Upper lobe of left lung (tissue), 4 donors: ENCODE results near the gene SPEN.

Experiments
- CTCF ChIP-seq, 6 experiments: fragments of 450-650 bp in 4 of 6; fragments of 200-600 bp in 2 of 6; sonication (generic) in 2 of 6; IDR thresholded peaks; one replicate each; pipeline ENCODE4 v1.5.1; 2016 to 2019; ENCODE audit warnings: antibody characterized with exemption in 6 of 6
- EP300 ChIP-seq, 4 donors: sonication (generic); formaldehyde crosslinking; IDR thresholded peaks; one replicate each; pipeline ENCODE4 v1.5.1; 2017; ENCODE audit warnings: antibody characterized with exemption in 4 of 4, control low read depth in 2 of 4
- POLR2A ChIP-seq, 4 donors: fragments of 450-650 bp; IDR thresholded peaks; one replicate each; pipeline ENCODE4 v1.5.1; 2016 to 2017; ENCODE audit warnings: antibody characterized with exemption in 4 of 4, mild to moderate bottlenecking in 2 of 4
- POLR2AphosphoS5 ChIP-seq, 2 donors: sonication (generic); formaldehyde crosslinking; IDR thresholded peaks; one replicate each; pipeline ENCODE4 v1.5.1; 2017; ENCODE audit warnings: antibody characterized with exemption in 2 of 2

- no peak for TF ChIP-seq CTCF (IDR thresholded peaks at IDR 0.05)
- no peak for TF ChIP-seq EP300 (IDR thresholded peaks at IDR 0.05)
- TF ChIP-seq POLR2A (IDR thresholded peaks at IDR 0.05) = no peak
- no peak for TF ChIP-seq POLR2AphosphoS5 (IDR thresholded peaks at IDR 0.05)
Observed at GRCh38 chr1:15816674-15817073, 30.8 kb upstream of the SPEN start.
